Psoas muscle (tissue), 8 donors: ENCODE measurements around the gene GAS2L2. TPM values are rescaled to one million over a fixed set of nuclear protein-coding genes. Genes with fewer than 3 reads are reported as not detected.

ENCODE experiments used
- ATAC-seq, 4 donors: fragments of 200-7000 bp; cut with Tn5 transposase; one replicate each; pipeline ENCODE4 v1.9.1; 2020; ENCODE audit warnings: moderate library complexity in 3 of 4, mild to moderate bottlenecking in 2 of 4
- DNase-seq, 2 donors: peaks; one replicate each; pipeline ENCODE4 v3.0.0-alpha.2; 2020
- H3K27ac ChIP-seq: fragments of 200-600 bp; one replicate; pipeline ENCODE4 v1.8.0; 2022
- H3K27me3 ChIP-seq, 3 donors: fragments of 200-600 bp in 1 of 3; one replicate each; pipeline versions ENCODE4 v1.6.1 to v1.8.0; 2013 to 2022; ENCODE audit warnings: low read length in 2 of 3, mild to moderate bottlenecking in 2 of 3, moderate library complexity in 1 of 3; ENCODE audit not compliant: insufficient read depth in 3 of 3
- H3K36me3 ChIP-seq, 2 donors: fragments of 200-600 bp in 1 of 2; one replicate each; pipeline versions ENCODE4 v1.6.1 to v1.8.0; 2013 to 2022; ENCODE audit warnings: low read depth in 1 of 2, mild to moderate bottlenecking in 1 of 2, moderate library complexity in 1 of 2; ENCODE audit not compliant: insufficient read depth in 1 of 2
- H3K4me1 ChIP-seq: fragments of 200-600 bp; one replicate; pipeline ENCODE4 v1.8.0; 2022
- H3K4me3 ChIP-seq: fragments of 200-600 bp; one replicate; pipeline ENCODE4 v1.8.0; 2022; ENCODE audit warnings: mild to moderate bottlenecking
- H3K9me3 ChIP-seq: fragments of 200-600 bp; one replicate; pipeline ENCODE4 v1.8.0; 2022
- WGBS, 3 donors: extraction: QIAGEN DNeasy Blood & Tissue Kit; methylation state at CpG; one replicate each; pipeline versions ENCODE4 v1.1.6 to v1.1.7; 2013; 5-methylcytosine and 5-hydroxymethylcytosine counted together
- intact Hi-C, 2 donors: fragments of 100-400 bp; cut with DNase I; formaldehyde crosslinking; loops; one replicate each; pipeline versions ENCODE4 v1.11.0 to v1.14.2; 2022
- polyA plus RNA-seq, 3 donors: library from polyadenylated mRNA; stranded (reverse); fragments of 200-250 nt; gene quantifications; one replicate each; pipeline ENCODE4 v1.2.3, GENCODE V29; 2013
- total RNA-seq, 4 donors: library from RNA; stranded (reverse); fragmentation: NEBNext Ultra II Directional in 2 of 4; extraction: Animal tissue kit (Norgen Biotek cat#: 25700) in 2 of 4; gene quantifications; one replicate each; pipeline versions ENCODE4 v1.2.1 to v1.2.4, GENCODE V29; 2021 to 2023
- TF ChIP-seq, protein P1 (sequence below): fragments of 200-600 bp; IDR thresholded peaks from one replicate; pipeline ENCODE4 v1.8.0; 2022; ENCODE audit warnings: antibody characterized with exemption
- donor health status: healthy with polysubstance abuse.
- donor health status: DM: no; HTN: no; CAD: no; lungs with moderate emphysema.
- donor health status: Bipolar disorder and iron deficiency.
- donor health status: healthy.
- donor health status: DM: yes; HTN: yes; CAD: no.
- donor health status: DM: no; HTN: no; CAD: no.
- donor health status: DM: no; HTN: no; CAD: no.
- donor health status: DM: yes; HTN: yes; CAD: no.

The GAS2L2 gene
- total and polyA plus RNA-seq, 7 donors: 0.04 to 0.27 (median 0.13) TPM; not detected in 1

DNA sequence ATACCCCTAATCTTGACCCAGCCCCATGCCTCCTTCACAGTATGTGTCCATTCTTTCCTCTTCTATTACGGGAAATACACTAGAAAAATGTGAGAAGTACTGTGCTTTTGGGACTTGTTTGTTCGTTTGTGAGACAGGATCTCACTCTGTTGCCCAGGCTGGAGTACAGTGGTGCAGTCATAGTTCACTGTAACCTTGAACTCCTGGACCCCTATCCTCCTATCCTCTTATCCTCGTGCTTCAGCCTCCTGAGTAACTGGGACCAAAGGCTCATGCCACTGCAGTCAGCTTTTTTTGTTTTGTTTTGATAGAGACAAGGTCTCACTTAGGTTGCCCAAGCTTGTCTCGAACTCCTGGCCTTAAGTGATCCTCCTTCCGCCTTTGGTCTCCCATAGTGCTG lies 51.5 kb downstream of the GAS2L2 start:
- Histone ChIP-seq H3K27me3 (no peaks in the 10 kb centered on the region), H3K27ac (no peak overlapping the region), H3K36me3 (peaks cover 0 to 4% of the 10 kb centered on the region in 2 donors), H3K4me1 (no peaks in the 10 kb centered on the region), H3K4me3 (no peak overlapping the region), H3K9me3 (no peaks in the 10 kb centered on the region)
- DNase-seq (no peak), ATAC-seq (no peak)
- WGBS, 3 donors: 89 to 93% (median 90%) methylated on average over 5 of the region's 5 CpGs
- intact Hi-C loops: no loop called here
- TF ChIP-seq, protein P1, sequence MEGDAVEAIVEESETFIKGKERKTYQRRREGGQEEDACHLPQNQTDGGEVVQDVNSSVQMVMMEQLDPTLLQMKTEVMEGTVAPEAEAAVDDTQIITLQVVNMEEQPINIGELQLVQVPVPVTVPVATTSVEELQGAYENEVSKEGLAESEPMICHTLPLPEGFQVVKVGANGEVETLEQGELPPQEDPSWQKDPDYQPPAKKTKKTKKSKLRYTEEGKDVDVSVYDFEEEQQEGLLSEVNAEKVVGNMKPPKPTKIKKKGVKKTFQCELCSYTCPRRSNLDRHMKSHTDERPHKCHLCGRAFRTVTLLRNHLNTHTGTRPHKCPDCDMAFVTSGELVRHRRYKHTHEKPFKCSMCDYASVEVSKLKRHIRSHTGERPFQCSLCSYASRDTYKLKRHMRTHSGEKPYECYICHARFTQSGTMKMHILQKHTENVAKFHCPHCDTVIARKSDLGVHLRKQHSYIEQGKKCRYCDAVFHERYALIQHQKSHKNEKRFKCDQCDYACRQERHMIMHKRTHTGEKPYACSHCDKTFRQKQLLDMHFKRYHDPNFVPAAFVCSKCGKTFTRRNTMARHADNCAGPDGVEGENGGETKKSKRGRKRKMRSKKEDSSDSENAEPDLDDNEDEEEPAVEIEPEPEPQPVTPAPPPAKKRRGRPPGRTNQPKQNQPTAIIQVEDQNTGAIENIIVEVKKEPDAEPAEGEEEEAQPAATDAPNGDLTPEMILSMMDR: no peak

DNA sequence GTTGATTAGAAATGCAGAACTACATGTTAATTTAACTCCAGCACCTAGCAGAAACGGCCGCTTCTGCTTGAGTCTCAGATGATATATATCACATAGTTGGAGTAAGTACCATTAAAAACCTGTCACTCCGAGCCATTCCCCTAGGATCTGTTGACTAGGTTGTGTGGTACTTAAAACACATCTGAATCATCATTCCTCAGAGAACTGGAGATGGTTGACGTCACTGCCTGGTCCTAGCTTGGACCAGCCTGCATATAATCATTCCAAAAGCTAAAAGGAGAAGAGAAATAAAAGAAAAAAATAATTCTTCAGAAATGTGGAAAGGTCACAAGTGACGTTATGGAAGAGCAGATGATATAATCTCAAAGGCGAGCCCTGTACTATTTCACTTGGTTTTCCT lies 52.9 kb downstream of the GAS2L2 start:
- Histone ChIP-seq H3K4me3 (no peak overlapping the region), H3K27me3 (no peaks in the 10 kb centered on the region), H3K36me3 (peaks cover 0 to 11% of the 10 kb centered on the region in 2 donors), H3K4me1 (peaks cover 1% of the 10 kb centered on the region), H3K9me3 (no peaks in the 10 kb centered on the region), H3K27ac (no peak overlapping the region)
- ATAC-seq: no peak
- no peak for DNase-seq
- intact Hi-C loops: no loop called here
- WGBS, 3 donors: 75 to 85% (median 77%) methylated on average over 6 of the region's 6 CpGs
- TF ChIP-seq, protein P1: no peak

DNA sequence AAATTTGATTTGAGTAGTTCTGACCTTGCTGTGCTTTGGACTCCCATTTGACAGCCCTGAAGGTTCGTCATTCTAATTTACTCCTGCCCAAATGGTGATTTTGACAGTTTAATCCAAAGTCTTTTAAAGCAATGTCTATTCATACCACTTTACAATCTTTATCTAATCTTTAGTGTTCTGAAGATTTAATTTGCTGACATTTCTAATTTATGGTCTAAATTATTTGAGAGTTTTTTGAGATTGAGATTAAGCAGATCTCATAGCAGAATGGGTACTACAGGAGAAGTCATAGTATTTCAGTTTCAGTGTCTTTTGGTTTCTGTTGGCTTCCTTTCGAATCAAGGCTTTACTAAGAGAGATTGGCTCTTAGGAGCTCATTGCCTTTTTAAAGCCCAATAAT lies 54.2 kb downstream of the GAS2L2 start:
- Histone ChIP-seq H3K27ac (no peak overlapping the region), H3K4me1 (peaks cover 4% of the 10 kb centered on the region), H3K9me3 (no peaks in the 10 kb centered on the region), H3K4me3 (no peak overlapping the region), H3K27me3 (no peaks in the 10 kb centered on the region), H3K36me3 (peaks cover 0 to 25% of the 10 kb centered on the region in 2 donors)
- no peak for DNase-seq
- 96 to 97% (median 97%) methylated on average over 2 of the region's 2 CpGs for WGBS, 3 donors
- intact Hi-C loops: no loop called here
- ATAC-seq: no peak
- TF ChIP-seq, protein P1: no peak

DNA sequence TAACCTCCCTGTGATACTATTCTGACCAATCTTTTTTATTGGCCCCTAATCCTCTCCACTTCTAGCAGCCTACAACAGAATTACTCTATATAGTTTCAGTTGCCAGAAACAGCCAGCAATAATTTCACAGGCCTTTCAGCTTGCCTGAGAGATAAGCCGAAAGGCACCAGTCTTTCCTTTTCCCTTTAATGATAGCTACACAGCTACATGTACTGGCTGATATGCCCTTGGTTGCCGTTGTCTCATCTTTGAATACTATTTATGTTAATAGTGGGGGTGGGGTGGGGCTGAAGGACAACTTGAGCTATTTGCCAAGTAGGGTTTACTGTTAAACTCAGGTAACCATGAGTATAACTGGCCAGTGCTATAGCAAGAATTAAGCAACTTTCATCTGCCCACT lies 57.4 kb downstream of the GAS2L2 start:
- Histone ChIP-seq H3K27me3 (no peaks in the 10 kb centered on the region), H3K4me1 (peaks cover 4% of the 10 kb centered on the region), H3K36me3 (peaks cover 0 to 40% of the 10 kb centered on the region in 2 donors), H3K27ac (no peak overlapping the region), H3K4me3 (no peak overlapping the region), H3K9me3 (no peaks in the 10 kb centered on the region)
- TF ChIP-seq, protein P1: no peak
- WGBS, 3 donors: 63 to 72% (median 64%) methylated on average over 2 of the region's 2 CpGs
- ATAC-seq (no peak), DNase-seq (no peak)
- intact Hi-C loops: no loop called here

DNA sequence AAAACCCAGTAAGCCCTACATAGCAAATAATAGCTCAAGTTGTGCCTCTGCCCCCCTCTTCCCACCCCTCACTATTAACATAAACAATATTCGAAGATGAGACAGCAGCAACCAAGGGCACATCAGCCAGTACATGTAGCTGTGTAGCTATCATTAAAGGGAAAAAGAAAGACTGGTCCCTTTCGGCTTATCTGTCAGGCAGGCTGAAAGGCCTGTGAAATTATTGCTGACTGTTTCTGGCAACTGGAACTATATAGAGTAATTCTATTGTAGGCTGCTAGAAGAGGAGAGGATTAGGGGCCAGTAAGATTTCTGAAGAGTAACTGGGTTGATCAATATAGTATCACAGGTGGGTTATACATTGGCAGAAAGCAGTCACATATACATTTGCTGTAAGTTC lies 58.1 kb downstream of the GAS2L2 start:
- Histone ChIP-seq H3K9me3 (no peaks in the 10 kb centered on the region), H3K27me3 (no peaks in the 10 kb centered on the region), H3K4me3 (no peak overlapping the region), H3K27ac (no peak overlapping the region), H3K4me1 (peaks cover 4% of the 10 kb centered on the region), H3K36me3 (peaks cover 0 to 45% of the 10 kb centered on the region in 2 donors)
- intact Hi-C loops: no loop called here
- whole genome bisulfite sequencing, 3 donors: 85 to 89% (median 88%) methylated on average over 2 of the region's 2 CpGs
- DNase-seq (no peak), ATAC-seq (no peak)
- TF ChIP-seq, protein P1: no peak
